ENCODE results near the gene HNRNPC. TPM values are rescaled to one million over a fixed set of nuclear protein-coding genes. Genes with fewer than 3 reads are reported as not detected.

Gene HNRNPC
- total and polyA plus RNA-seq, 2 of the 8 experiments (the other 6 are each of a cell fraction or from before 2014, with no cell fraction given) = 781 to 1,207 TPM

DNA sequence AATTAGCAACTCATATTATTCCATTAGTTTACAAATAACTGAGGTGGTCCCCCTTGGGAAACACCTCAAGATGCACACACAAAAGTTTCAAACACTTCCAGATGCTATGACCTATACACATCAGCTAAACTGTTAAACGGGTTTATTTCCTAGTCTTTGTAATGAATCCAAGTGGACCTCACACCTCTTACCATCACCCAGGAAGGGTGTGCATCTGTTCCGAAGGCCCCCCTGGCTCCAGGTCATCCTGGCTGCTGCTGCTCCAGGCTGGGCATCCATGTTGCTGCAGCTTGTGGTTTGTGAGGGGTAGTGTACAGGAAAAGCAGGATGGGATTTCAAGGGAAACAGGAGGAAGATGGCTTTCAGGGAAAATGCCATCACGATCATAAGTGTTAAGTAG lies 6.8 kb downstream of the HNRNPC start:
- no peak overlapping the region for H3K4ac ChIP-seq (replicated peaks; ENCODE audit: insufficient read length, low read depth, low read length)
- peaks cover 27 to 95% (median 67%) of the 10 kb centered on the region in 4 experiments for H3K36me3 ChIP-seq (ENCODE audit: control insufficient read depth in 2 of 4, insufficient read depth in 4 of 4, low read length in 3 of 4)
- peaks cover 3 to 10% (median 5%) of the 10 kb centered on the region in 4 experiments; a peak in 5 of 7 replicates for H3K4me1 ChIP-seq (replicated peaks in 1 of 4; ENCODE audit: control insufficient read depth in 3 of 4, insufficient read depth in 4 of 4, low read length in 3 of 4)
- H3K23me2 ChIP-seq (ENCODE audit: low read depth, low read length) = no peaks in the 10 kb centered on the region; the same call in 1 of the 2 replicates
- no peak overlapping the region for H3K56ac ChIP-seq (replicated peaks; ENCODE audit: insufficient read length, low read depth, low read length)
- no peak for FAIRE-seq
- no peak overlapping the region for H4K91ac ChIP-seq (replicated peaks; ENCODE audit: insufficient read length, low read length)
- TF ChIP-seq CHD2 (IDR thresholded peaks at IDR 0.05; ENCODE audit: low read length) (no peak), TAF7 (optimal IDR thresholded peaks at IDR 0.05; ENCODE audit: borderline replicate concordance, low read depth, low read length) (peak; percentile 11), POLR2A (IDR thresholded peaks at IDR 0.05; ENCODE audit: control extremely low read depth in 1 of 2, low read depth in 2 of 2, low read length in 2 of 2) (peak in 1 of 2 experiments; percentile 59; a peak in 1 of 3 replicates), POLR2AphosphoS5 (IDR thresholded peaks at IDR 0.05; ENCODE audit: low read depth, low read length) (peak; percentile 91), NANOG (IDR thresholded peaks at IDR 0.05; ENCODE audit: insufficient read depth, low read depth, low read length, poor library complexity, severe bottlenecking) (no peak), BACH1 (IDR thresholded peaks at IDR 0.05; ENCODE audit: low read length) (no peak), HDAC6 (IDR thresholded peaks at IDR 0.05; ENCODE audit: low read depth, low read length) (no peak), PHF8 (conservative IDR thresholded peaks at IDR 0.05; ENCODE audit: low read depth, low read length) (no peak)
- no peak overlapping the region for H2BK12ac ChIP-seq (ENCODE audit: low read depth, low read length)
- no peak overlapping the region for H2BK120ac ChIP-seq (replicated peaks; ENCODE audit: low read depth, low read length)
- H3K14ac ChIP-seq (ENCODE audit: insufficient read length) = no peak overlapping the region
- no peaks in the 10 kb centered on the region for H3K9me3 ChIP-seq (ENCODE audit: insufficient read depth in 2 of 2, low read depth in 1 of 2, low read length in 1 of 2)
- H2AFZ ChIP-seq (ENCODE audit: low read length) = no peak overlapping the region
- H4K20me1 ChIP-seq (replicated peaks in 1 of 2; ENCODE audit: control insufficient read depth in 1 of 2, insufficient read depth in 2 of 2, low read length in 2 of 2) = peaks cover 49 to 74% of the 10 kb centered on the region in 2 experiments
- no peak overlapping the region for H2AK5ac ChIP-seq (ENCODE audit: low read depth, low read length)
- H3K4me2 ChIP-seq (ENCODE audit: insufficient read depth in 1 of 2, low read depth in 2 of 2, low read length in 2 of 2) = peak overlapping the region; percentile 7 to 49; a peak in 3 of 4 replicates
- DNase-seq (ENCODE audit: low read depth in 1 of 2, low spot score in 2 of 2) = peak in 1 of 2 experiments; percentile 28
- peak overlapping the region in 1 of 4 experiments; percentile 56; a peak in 4 of 7 replicates for H3K9ac ChIP-seq (replicated peaks in 1 of 4; ENCODE audit: extremely low read depth in 1 of 4, low read depth in 3 of 4, low read length in 3 of 4)
- no peaks in the 10 kb centered on the region for H3K79me1 ChIP-seq (ENCODE audit: low read depth, low read length)
- H2BK20ac ChIP-seq (ENCODE audit: low read length) = no peak overlapping the region
- H3K23ac ChIP-seq (ENCODE audit: insufficient read length) = no peak overlapping the region
- H3K18ac ChIP-seq (ENCODE audit: extremely low read depth, low read length) = no peak overlapping the region
- peak overlapping the region in 1 of 4 experiments; percentile 25; a peak in 1 of 8 replicates for H3K4me3 ChIP-seq (ENCODE audit: extremely low read depth in 1 of 4, insufficient read depth in 2 of 4, low read depth in 3 of 4, low read length in 4 of 4)
- H3K27me3 ChIP-seq (replicated peaks in 1 of 4; ENCODE audit: control insufficient read depth in 3 of 4, extremely low read depth in 1 of 4, insufficient read depth in 3 of 4, low read length in 3 of 4) = no peaks in the 10 kb centered on the region
- ChIA-PET CTCF (ENCODE audit: partially characterized antibody) (no interaction called here), POLR2A (ENCODE audit: partially characterized antibody) (interaction anchor here (0.8 to 17.3 kb wide), 16 partner anchors 12 to 85 kb away, joined by 3 to 836 read pairs (median 5); partner anchors contain the start of gene RPGRIP1)
- no peak overlapping the region for H4K5ac ChIP-seq (ENCODE audit: insufficient read length, low read depth, low read length)
- H2BK15ac ChIP-seq (ENCODE audit: low read length) = no peak overlapping the region
- H2BK5ac ChIP-seq (ENCODE audit: low read depth, low read length) = no peak overlapping the region
- WGBS, 2 experiments (ENCODE audit: extremely low coverage in 1 of 2, insufficient coverage in 1 of 2, insufficient read length in 1 of 2, insufficient replicate concordance in 2 of 2, low coverage in 1 of 2, low lambda C conversion rate in 2 of 2, missing lambda C conversion rate in 1 of 2) = 90% methylated on average over 3 of the region's 3 CpGs; no CpG with 5 or more reads in 1 of the 2 experiments
- H3K27ac ChIP-seq (ENCODE audit: low read depth, low read length) = no peak overlapping the region
- peaks cover 81 to 99% of the 10 kb centered on the region in 2 experiments for H3K79me2 ChIP-seq (ENCODE audit: control insufficient read depth in 1 of 2, insufficient read depth in 2 of 2, low read length in 2 of 2)
- H4K8ac ChIP-seq (ENCODE audit: extremely low read depth, insufficient read depth, low read length) = no peak overlapping the region; the same call in 1 of the 2 replicates

All from H1 (cell line).